ENCODE measurements around the gene LRMDA.

GRCh38 chr10:75508239-75508813 lies 76.9 kb downstream of the LRMDA start:
- TF ChIP-seq POLR2A (IDR thresholded peaks at IDR 0.05): no peak
- peak; percentile 99 for TF ChIP-seq POLR2AphosphoS5 (IDR thresholded peaks at IDR 0.05)
- no peak for TF ChIP-seq CTCF (IDR thresholded peaks at IDR 0.05)
